ENCODE data around the gene EFNB1.
"Not testable (repeated sequence)": the region's sequence is repeated elsewhere in the genome, so short reads cannot be mapped to it uniquely, and the experiment has no call there.

The EFNB1 gene

DNA sequence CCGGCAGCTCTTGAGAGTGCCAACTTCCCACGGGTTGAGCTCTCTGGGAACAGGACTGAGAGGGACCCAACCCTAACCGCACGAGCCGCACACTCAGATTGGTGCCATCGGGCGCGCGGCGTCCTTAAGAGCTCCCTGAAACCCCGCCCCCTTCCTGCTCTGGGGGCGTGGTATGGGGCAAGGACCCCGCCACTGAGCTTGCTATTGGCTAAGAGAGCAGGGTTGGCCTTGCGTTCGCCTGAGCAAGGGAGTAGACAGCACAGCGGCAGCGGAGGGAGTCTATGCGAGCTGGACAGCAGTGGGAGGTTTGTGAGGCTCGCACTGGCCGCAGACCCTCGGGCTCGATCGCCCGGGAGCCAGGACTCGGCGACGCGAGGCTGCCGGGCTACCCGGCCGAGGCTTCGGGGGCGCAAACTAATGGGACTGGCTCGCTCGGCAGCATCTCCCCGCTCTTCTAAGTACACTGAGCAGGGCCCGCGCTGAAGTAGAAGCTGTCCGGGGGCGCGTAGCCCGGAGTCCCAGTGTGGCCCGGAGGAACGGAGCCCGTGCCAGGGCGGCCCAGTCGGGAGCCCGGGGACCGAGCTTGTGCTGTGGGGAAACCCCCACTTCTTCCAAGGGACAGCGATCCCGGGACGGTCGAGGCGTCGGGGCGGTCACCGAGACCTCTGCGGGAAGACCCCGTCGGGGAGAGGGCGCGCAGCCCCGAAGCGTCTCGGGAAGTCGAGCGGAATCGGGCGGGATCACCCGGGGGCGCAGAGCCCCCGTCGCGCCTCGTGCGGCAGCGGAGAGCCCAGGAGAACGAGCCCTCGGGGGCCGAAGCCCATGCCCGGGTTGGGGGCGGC, at the start of gene EFNB1:
Gene EFNB1, plus strand, starts transcription at position 282 of the 842 bp plus-strand sequence. CDS start 756 bp downstream, outside the sequence.
- peak in 13 of 14 donors; percentile 22 to 88 (median 70) for DNase-seq

DNA sequence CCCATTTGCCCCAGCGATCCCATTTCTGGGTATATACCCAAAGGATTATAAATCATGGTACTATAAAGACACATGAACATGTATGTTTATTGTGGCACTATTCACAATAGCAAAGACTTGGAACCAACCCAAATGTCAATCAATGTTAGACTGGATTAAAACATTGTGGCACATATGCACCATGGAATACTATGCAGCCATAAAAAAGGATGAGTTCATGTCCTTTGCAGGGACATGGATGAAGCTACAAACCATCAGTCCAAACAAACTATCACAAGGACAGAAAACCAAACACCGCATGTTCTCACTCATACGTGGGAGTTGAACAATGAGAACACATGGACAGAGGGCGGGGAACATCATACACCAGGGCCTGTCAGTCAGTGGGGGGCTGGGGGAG, 47.5 kb upstream of the EFNB1 start:
- DNase-seq = not testable (repeated sequence)

DNA sequence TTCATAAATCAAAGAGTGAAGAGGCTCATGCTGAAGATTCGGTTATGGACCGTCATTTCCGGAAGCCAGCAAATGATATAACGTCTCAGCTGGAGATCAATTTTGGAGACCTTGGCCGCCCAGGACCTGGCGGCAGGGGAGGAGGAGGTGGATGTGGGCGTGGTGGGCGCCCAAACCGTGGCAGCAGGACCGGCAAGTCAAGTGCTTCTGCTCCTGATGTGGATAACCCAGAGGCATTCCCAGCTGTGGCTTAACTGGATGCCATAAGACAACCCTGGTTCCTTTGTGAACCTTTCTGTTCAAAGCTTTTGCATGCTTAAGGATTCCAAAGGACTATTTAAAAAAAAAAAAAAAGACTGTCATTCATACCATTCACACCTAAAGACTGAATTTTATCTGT, 44.0 kb upstream of the EFNB1 start:
- no peak for DNase-seq

DNA sequence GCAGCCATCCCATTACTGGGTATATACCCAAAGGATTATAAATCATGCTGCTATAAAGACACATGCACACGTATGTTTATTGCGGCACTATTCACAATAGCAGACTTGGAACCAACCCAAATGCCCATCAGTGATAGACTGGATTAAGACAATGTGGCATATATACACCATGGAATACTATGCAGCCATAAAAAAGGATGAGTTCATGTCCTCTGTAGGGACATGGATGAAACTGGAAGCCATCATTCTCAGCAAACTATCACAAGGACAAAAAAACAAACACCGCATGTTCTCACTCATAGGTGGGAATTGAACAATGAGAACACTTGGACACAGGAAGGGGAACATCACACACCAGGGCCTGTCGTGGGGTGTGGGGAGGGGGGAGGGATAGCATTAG, 42.2 kb upstream of the EFNB1 start:
- DNase-seq = not testable (repeated sequence)

DNA sequence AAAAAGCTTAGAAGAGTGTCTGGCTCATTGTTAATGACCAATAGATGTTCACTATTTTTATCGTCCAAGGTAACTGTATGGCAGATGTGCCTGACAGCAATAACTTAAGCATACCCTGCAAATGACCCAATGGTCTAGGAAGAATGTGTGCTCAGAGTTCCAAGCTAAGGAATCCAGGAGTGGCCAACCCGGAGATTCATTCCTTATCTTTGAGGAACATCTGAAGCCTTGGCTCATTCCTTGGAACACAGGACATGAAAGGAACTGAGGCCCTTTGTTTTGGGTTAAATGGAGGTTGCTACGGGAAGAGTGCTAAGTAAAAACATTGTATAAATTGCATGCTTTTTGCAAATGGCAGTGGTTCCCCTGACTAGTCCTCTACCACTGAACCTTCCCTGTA, 38.9 kb upstream of the EFNB1 start:
- no peak for DNase-seq

DNA sequence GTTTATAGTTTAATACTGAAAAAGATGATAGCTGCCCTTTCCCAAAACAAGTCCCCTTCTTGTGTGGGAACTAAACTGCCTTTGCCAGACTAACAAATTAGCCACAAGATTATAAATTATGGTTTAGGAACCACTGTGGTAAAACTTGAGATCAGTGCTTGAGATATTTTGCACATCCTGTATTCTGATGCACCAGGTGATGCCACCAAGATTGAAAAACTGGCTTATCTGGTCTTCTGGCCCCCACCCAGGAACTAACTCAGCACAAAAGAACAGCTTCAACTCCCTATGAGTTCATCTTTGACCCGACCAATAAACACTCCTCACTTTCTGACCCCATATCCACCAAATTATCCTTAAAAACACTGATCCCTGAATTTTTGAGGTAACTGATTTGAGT, 36.7 kb upstream of the EFNB1 start:
- DNase-seq = no peak

DNA sequence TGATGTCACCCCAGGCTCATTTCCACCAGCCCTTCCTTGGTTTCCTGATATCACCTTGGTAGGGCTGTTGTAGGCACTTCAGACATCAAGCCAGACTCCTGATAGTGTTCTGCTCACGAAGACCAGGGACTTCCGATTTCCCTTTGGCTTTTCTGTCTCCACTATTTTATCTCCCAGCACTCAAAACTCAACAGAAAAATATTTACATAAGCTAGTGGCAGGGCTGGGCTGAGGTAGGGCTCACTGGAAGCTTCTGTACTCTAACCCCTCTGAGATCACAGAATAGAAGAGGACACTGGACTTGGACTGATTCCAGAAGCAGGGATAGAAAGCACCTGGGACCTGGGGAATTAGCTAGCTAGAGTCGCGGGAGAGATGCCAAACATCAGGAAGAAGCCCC, 34.4 kb upstream of the EFNB1 start:
- no peak for DNase-seq

DNA sequence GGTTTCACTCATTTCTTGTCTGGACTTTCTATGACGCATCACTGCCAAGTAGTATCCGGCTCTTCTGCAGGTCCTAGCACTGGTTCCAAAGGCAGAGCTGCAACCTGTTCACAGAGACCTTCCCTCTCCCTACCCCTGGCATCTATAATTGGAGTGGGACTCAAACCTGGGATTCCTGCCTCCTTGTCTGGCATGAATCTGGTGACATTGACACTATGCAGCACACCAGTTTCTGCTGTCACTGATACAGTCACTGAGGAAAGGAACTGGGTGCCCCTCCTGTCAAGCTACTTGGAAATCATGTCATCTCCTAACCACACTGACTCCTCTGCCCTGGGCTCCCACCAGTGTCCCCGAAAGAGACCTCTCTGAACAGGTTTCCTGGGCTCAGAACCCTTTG, 33.1 kb upstream of the EFNB1 start:
- DNase-seq = no peak

DNA sequence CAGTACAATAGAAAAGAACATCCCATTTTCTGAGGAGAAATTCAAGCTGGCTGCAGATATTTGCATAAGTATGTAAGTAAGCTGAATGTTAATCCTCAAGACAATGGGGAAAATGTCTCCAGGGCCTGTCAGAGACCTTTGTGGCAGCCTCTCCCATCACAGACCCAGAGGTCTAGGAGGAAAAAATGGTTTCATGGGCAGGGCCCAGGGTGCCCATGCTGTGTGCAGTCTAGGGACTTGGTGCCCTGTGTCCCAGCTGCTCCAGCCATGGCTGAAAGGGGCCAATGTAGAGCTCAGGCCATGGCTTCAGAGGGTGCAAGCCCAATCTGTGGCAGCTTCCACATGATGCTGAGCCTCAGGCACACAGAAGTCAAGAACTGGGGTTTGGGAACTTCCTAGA, 30.4 kb upstream of the EFNB1 start:
- not testable (repeated sequence) for DNase-seq

DNA sequence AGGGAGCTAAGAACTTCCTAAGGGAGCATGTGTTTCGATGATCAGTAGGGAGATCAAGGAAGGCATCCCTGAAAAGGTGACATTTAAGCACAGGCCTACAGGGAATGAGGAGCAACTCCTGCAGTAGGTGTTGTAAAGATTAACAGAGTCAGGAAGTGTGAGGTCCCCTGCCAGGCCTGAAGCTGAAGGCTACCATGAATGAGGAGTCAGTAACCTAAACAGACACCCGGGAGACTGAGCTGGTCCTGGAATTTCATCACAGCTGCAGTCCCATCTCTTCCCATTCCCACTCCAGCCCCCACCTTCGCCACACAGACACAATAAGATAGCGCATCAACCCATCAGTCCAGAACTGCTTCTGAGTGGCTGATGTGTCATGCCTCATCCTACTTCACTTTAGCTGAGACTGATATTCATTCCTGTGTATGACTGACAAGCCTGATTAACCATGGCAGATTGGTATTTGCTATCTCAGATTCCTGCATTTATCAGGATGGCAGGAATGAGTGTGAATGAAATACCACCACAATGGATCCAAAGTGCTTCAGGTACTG, 27.0 kb upstream of the EFNB1 start:
- DNase-seq = no peak

DNA sequence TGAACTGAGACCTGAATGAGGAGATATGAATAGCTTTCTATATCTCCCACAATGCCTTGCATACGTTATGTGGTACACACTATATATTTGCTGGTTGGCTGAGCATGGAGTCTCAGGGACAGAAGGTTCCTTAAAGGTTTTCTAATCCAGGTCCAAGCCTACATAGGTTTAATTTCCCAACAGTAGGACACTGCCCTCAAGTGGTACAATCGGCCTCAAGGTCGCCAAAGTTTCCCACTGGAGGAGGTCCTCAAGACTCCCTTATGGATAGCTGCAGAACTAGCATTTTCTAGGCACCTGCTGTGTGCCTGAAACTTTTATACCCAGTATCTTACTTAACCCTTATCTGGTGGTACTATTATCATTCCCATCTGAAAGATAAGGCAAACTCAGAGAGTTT, 21.0 kb upstream of the EFNB1 start:
- DNase-seq = no peak

DNA sequence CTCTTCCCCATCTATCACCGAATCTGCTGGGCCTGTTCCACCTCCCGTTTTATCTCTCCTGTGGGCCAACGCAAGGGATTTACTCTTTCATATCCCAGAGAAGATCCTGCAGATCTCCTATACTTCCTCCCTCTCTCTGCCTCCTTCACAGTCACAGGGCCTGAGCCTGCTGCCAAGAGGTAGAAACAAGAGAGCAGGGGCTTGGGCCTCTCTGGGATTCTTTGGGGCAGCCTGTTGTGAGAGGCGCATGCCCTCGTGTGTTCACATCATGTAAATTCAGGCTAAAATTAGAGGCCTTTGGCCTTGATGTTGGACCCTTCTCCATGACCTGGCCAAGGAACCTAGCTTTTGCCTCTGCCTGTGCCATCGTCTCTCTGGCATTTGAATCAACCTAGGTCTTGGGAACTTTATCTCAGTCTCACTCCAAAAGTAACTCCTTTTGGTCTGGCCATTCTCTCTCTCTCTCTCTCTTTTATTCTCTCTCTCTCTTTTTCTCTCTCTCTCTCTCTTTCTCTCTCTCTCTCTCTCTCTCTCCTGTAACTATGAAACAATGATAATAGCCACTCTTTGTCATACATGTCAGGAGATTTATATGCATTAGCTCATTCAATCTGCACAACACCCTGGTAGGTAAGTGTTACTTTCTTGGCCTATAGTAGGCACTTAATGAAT, 20.0 kb upstream of the EFNB1 start:
- DNase-seq = no peak

DNA sequence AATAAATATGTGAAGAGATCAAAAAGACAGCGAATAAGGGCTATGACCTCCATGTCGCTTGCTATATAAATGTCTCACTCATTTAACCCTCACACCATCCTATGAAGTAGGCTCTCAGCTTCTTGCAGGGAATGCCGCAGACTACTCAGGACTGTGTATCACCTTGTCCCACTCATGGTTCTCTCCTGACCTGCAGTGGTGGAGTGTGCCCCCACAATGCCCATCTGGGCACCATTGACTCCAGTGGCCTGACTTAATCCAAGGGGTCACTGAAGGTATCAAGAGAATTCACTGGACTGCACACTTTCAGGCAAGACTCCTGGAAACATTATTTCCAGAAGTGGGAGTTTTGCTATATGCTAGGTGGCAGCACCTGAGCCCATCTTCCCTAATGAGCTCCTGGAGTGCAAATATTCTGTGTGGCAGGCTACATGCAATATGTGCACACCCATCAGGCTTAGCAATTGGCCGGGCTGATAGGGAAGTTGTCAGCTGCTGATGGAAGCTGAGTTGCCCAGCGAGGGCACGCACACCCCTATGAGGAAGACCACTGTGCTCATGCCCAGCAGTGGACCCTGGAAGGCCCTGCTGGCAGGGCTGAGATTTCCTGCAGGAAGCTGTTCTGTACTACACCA, 8.2 kb upstream of the EFNB1 start:
- no peak for DNase-seq

DNA sequence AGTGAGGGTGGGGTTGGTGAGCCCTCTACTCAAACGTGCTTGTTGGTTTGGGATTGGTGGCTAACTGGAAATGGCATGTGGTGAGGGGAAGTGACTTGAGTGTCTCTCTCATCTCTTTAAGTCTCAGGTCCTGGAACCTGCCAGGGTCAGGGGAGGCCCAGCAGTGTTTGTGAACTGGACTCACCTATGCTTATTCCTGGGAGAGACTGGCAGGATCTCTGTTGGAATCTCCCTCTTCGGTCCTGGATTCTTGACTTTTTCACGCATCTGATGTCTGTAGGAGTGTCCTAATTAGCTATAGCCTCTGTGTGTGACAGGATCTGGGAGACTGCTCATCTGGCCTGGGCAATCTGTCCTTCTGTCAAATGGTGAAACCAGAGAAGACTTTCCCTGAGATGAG, 7.2 kb upstream of the EFNB1 start:
- DNase-seq = no peak

DNA sequence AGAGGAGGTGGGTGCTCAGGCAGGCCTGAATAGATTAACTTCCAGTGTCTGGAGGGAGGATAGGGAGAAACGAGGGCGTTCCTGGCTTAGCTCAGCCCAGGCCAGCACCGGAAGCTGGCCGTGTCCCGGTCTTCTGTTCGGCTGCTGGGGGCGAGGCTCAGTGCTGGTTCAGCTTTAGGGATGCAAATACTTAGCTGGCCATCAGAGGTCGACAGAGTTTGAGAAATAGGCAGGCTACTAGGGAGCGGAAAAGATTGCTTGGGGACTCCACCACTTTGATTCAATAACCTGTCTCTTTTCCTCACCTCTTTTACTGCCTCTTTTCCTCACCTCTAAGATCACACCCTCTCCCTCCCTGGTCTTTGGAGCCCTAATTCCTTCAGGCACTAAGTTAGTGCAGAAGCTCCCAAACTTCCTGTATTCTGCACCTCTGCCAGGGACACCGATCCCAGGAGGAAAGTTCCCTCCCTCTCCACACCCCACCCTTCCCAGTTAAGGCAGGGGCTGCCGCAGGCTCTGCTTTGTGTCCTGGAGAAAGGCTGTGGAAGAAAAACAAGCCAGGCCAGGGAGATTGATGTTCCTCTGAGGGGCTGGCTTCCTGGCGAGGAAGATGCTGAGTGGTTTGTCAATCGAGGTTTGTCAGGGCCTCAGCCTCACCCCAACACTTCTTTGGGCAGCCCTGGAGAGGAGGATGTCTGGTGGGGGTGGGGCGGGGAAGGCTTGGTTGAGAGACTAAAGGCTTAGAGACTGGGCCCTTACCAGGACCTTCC, 6.0 kb upstream of the EFNB1 start:
- no peak for DNase-seq

DNA sequence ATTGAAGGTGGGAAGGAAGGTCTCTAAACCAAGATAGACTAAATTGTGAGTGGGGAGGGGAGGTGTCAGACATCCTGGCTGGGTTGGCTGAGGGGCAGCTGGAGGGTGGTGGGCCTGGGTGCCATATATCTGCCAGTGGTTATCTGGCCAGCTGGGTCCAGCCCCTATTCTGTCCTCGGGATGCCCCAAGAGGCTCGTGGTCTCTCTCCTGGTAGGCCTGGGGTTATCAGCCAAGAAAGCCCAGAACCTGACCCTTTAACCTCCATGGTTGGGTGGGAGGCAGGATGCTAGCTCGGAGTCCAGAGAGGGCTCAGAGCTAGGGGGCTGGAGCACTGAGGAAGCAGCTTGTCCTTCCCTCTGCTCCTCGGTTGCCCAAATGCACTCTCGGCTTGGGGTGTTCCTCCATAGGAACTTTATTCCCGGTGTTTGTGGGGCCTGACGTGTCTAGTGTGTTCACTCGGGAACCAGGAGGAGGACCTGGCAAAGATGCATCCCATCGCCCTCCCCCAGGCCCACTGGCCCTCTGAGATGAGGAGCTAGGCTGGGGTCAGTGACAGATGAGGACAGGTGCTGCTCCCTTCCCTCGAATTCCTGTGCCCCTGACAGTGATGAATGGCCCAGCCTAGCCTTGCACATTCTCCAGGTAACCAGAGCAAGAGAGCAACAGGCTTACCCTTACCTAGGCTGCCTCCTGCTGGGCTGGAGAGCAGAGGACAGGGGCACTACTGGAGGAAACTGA, 5.2 kb upstream of the EFNB1 start:
- no peak for DNase-seq

DNA sequence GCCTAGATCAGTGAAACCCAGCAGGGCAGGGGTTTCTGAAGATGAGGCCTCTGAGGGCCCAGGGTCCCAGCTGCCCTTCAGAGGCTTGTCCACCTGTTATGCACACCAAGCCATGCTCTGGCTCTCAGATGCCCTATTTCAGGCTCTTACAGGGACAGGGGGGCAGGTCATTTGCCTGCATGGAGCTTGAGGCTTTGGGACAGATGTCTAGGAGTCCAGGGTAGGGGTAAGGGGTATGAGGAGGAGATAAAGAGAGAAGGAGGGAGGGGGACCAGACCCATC, 4.7 kb upstream of the EFNB1 start:
- DNase-seq = no peak

DNA sequence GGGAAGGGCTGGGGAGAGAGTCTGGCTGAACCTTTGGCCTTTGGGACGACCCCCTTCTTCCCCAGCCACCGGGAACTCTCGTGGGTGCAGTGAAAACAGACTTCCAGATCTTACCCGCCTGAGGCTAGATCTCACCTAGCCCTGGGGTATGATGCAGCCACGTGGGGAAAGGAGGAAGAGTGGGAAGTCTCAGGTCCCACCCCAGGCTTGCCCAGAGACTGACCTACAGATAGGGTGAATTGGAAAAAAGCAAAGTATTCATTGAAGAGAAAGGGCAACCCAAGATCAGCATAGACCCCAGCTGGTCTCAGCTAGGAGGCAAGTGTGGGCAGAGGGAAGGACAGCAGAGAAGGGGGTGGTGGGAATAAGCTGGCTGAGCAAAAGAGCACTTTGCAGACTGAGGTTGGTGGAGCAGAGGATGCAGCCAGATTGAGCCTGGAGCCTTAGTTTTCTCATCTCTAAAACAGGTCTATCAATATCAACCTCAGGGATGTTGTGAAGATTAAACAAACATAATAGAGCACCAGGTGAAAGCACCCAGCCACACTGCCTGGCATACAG, 4.2 kb upstream of the EFNB1 start:
- no peak for DNase-seq

DNA sequence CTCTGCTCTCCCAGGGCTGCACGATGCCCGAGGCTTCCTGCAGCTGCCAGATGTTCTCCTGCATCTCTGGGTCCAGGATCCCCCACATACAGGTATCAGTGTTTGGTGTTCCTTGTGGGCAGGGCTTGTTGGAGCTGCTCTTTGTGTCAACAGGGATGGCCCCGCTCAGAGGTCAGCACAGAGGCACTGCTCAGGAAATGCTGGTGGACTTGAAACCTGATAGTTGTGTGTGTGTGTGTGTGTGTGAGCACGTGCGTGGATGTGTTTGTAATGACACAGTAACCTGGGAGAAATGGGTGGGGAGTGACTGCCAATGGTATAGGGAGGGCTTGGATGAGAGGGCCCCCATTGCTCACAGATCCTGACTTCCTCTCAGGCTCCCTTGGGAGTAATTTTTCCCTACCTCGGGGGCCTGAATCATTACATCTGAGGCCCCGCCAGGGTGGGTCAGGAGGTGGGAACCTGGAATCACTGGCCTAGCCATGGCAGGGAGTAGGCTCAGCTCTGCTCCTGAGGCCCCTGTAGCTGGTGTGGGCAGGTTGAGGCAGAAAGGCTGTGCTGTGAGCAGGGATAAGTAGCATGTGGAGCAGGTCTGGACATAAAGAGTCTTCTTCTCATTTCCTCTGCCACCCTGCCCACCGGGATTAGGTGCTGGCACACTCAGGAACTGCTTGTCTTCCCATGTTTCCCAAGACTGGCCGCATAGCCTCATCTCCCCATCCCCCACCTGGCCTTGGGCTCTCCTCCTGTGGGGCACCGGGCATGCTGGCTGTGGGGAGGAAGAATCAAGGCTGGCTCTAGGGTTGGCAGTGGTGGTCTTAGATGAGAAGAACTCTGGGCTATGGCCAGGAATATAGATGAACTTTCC, 2.5 kb upstream of the EFNB1 start:
- no peak for DNase-seq

DNA sequence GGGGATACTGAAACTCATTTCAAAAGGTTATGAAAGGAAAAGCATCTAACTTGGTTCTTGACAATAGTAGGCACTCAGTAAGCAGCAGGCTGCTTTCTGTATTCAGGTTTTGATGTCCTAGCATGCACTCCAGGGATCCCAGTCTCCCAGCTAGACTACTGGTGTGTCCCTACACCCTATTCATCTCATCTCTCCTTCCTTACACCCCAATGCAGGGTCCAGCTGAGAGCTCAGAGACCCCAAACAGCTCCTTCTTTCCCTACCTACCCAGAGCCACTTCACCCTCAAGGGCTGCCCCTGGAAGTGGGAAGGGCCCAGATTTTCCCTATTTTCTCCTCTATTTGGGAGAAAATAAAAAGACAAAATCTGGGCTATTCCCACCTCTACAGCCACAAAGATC, 1.6 kb upstream of the EFNB1 start:
- DNase-seq = no peak

All from C1 segment of cervical spinal cord (tissue), 14 donors.